GM19099 (cell line): ENCODE measurements around the gene DYRK1A.

Experiments used
- POLR2A ChIP-seq: IDR thresholded peaks from 3 replicates; pipeline ENCODE4 v1.6.1; 2011; ENCODE audit warnings: low read depth; ENCODE audit not compliant: insufficient read length; ENCODE audit errors: extremely low read depth

Gene DYRK1A

DNA sequence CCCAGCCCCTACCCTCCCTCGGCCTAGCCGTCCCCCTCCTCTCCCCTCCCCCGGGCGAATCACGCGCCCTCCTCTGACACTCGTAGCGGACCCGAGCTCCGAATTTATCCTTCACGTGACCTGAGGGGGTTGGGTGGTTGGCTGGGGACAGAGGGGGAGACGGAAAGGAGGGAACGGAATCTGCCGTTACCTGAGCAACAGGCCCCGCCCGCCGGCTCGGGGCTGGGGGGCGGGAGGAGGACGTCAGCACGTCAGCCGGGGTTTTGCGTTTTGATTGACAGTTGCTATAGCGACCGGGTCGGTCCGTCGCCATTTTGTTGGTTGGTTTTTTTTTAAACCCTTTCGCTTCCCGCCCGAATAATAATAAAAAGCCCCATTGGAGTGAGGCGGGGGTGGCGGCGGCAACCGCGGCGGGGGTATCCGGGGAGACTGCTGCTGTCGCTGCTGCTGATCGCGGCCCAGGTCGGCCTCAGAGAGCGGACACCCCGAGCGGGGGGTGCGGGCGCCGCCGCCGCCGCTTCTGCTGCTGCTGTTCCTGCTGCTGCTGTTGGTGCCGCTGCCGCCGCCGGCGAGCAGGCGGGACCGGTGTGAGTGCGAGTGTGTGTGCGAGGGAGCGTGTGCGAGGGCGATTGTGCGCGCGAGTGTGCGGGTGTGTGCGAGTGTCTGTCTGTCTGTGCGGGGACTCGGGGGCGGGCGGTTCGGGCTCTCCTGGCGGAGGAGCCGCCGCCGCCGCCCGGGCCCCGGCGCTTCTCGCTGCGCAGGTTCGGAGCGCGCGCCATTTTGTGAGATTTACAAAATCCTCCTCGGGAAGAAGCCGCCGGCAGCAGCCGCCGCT is at the start of gene DYRK1A:
Gene DYRK1A, plus strand, starts transcription at position 292 of the 835 bp plus-strand sequence. CDS start 53,602 bp downstream, outside the sequence.
- peak; percentile 68 for TF ChIP-seq POLR2A

DNA sequence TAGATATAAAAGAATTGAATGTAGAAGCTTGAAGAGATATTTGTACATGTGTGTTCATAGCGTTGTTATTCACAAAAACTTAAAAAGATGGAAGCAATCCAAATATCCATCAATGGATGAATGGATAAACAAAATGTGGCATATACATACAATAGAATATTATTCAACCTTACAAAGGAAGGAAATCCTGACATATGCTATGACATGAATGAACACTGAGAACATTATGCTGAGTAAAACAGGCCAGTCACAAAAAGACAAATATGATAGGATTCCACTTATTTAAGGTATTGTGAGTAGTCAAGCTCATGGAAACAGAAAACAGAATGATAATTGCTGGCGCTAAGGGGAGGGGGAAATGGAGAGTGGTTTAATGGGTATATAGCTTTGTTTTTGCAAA is 47.0 kb upstream of the DYRK1A start:
- TF ChIP-seq POLR2A = no peak

GRCh38 chr21:37322084-37322483 is 44.5 kb upstream of the DYRK1A start:
- no peak for TF ChIP-seq POLR2A

- TF ChIP-seq POLR2A = no peak
These were observed 42.0 kb upstream of the DYRK1A start for GRCh38 chr21:37324558-37324957.

DNA sequence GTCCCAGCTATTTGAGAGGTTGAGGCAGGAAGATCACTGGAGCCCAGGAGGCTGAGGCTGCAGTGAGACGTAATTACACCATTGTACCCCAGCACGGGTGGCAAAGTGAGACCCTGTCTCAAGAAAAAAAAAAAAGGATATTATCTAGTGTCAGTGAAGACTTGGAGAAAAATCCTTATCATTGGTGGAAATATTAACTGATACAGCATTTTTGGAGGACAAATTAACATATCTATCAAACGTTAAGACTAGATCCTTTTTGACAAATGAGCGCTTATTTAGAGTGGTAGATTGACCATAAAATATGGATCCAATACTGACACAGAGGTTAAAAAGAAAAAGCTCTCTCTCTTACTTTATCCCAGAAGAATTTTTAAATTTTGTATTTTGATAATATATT is 35.2 kb upstream of the DYRK1A start:
- no peak for TF ChIP-seq POLR2A

- TF ChIP-seq POLR2A = no peak
These were observed 31.5 kb upstream of the DYRK1A start for GRCh38 chr21:37335053-37335452.

GRCh38 chr21:37337179-37337578 is 29.4 kb upstream of the DYRK1A start:
- no peak for TF ChIP-seq POLR2A

DNA sequence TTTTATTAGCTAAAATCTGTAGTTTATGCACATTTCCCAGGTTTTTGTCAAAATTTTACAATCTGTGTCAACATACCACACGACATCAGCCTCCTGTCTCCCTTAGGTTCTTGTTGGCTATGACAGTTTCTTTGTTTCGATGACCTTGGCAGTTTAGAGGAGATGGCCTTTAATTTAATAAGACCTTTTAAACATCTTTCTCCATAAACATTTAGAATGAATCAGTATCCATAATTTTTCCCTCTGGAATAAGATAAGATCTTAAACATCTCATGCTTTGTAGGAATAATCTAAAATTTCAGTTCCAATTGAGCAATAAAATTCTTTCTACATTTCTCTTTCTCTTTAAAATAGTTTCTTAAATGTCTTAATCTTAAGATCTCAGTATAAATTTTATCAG is 28.7 kb upstream of the DYRK1A start:
- no peak for TF ChIP-seq POLR2A

DNA sequence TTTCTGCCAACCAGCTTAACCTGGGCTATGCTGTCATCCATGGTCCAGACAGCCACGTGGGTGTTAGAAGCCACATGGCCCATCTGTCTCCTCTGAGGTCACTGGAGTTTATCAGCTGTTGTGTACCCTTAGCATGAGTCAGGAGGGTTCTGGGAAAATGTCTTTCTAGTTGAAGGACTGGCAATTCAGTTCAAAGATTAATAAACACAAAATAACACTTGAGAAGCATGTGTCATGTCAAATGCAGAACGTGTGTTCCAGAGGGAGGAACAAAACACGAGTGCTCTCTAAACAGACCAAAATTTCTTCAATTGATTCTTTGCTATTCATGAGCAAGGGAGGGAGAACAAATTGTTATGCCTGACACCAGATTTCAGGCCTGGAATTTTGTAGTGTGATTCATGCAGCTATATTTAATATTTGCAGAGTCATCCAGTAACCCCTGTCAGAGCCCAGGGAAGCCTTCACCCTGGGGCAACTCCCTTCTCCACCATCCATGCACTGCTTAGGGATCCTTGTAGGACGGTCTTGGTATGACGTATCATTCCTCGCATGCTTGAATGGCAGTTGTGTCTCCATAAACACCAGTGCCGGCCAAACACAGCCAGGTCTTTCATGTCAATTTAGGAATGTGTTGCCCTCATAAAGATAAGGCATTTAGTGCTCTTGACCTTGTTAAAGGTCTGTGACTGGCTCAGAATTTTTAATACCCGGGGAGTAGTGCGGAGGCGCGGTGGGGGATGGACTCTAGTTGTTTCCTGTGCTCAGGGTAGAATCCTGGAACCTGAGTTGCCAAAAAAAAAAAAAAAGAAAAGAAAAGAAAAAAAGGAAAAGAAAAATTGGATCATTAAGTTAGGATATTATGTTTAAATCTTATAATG is 27.7 kb upstream of the DYRK1A start:
- TF ChIP-seq POLR2A = no peak

DNA sequence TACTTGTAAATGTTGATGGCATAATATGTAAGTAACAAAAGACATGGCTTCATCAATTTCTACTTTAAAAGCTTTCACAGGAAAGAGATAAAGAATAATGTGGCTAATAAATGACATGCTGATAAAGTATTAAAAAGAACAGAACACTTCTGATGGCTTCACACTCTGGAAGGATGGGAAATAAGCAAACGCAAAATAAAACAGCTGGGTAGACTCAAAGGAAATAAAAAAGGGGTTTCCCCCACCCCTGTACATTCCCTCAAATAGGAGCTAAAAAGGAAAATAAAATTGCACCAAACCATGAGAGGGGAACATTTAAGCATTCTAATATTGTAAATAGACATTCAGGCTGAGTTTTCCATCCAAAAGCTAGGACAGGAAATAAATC is 27.0 kb upstream of the DYRK1A start:
- TF ChIP-seq POLR2A = no peak

DNA sequence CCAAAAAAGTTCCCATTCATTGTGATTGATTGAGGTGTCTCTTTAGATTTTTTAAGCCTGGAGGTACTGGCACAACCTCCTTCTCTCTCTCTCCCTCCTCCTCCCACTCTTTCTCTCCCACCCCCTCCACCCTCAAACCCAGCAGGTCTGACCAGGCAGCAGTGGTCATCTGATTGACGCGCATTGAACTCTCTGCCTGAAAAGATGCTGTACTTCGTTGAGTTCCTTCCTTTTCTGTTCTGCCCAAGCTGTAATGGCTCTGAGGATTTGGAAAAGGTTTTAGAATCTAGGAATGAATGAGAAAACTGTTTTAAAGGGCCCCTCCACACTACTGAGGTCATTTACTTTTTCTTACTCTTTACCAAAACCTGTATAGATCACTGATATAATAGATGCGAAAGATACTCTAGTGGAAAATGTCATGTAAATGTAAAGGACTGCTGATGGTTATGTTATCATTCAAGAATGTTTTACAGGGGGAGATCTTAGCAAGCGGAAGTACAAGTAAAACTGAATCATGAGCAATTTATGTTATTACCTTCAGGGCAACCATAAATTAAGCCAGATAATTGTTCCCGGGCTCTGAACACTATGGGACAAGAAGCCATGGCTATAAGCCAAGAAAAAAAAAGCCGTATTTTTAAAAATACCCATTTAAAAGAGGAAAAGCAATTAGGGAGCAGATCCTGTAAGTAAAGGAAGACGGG is 25.2 kb upstream of the DYRK1A start:
- TF ChIP-seq POLR2A = no peak

GRCh38 chr21:37342046-37342632 is 24.4 kb upstream of the DYRK1A start:
- no peak for TF ChIP-seq POLR2A

- no peak for TF ChIP-seq POLR2A
These were observed 19.6 kb upstream of the DYRK1A start for GRCh38 chr21:37346841-37347430.

DNA sequence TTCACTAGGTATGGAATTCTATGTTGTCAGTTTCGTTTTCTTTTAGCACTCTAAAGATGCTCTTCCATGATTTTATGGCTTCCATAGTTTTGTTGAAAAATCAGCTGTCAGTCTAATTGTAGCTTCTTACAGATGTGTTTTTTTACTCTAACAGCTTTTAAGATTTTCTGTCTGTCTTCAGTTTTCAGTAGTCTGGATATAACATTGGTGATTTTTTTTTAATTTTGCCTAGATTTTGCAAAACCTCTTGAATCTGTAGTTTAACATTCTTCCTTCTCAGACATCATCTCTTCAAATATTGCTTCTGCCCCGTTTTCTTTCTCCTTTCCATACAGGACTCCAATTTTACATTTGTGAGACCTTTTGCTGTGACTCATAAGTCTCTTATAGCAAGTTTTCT is 17.9 kb upstream of the DYRK1A start:
- TF ChIP-seq POLR2A = no peak

DNA sequence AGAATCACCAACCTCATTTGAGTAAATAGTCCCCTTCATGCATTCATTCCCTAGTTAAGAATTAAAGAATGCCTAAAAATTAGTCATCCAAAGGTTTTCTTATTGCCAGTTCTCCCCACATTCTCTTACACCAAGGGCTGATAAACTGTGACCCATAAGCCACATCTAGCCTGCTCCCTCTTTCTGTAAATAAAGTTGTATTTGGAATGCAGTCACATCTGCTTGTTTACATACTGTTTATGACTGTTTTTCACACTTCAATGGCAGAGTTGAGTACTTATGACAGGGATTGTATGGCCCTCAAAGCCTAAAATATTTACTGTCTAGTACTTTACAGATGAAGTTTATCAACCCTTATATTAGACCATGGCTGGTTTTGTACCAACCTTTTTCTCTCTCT is 16.1 kb upstream of the DYRK1A start:
- TF ChIP-seq POLR2A = no peak

- no peak for TF ChIP-seq POLR2A
These were observed 9.9 kb upstream of the DYRK1A start for GRCh38 chr21:37356706-37357105.
